BJ (cell line): ENCODE measurements around the gene RASGEF1C. TPM values are rescaled to one million over a fixed set of nuclear protein-coding genes. Genes with fewer than 3 reads are reported as not detected.

Experiments used
- CTCF ChIA-PET: fragments of 350-600 bp; formaldehyde crosslinking; extraction: SDS; loops from one replicate; lab custom pipeline; 2021; ENCODE audit warnings: antibody characterized with exemption, inconsistent platforms; lab: Yijun Ruan, JAX
- POLR2A ChIA-PET: fragments of 300-600 bp; sonication (Branson Sonifier 250); formaldehyde crosslinking; extraction: SDS; loops from one replicate; lab custom pipeline; 2021; ENCODE audit warnings: antibody characterized with exemption; lab: Charles Lee
- DNase-seq: peaks from one replicate; pipeline ENCODE4 v3.0.0-alpha.2; 2011; ENCODE audit warnings: low read depth
- H3K27me3 ChIP-seq: 2 replicates; pipeline ENCODE4 v1.6.0; 2011; ENCODE audit warnings: low read length; ENCODE audit not compliant: control insufficient read depth, insufficient read depth
- H3K36me3 ChIP-seq: 2 replicates; pipeline ENCODE4 v1.5.1; 2011; ENCODE audit warnings: low read length; ENCODE audit not compliant: control insufficient read depth, insufficient read depth
- H3K4me3 ChIP-seq: 2 replicates; pipeline ENCODE4 v1.5.1; 2011; ENCODE audit warnings: low read depth, mild to moderate bottlenecking, control low read depth, low read length
- polyA plus RNA-seq: library from polyadenylated mRNA; depleted of rRNA; stranded (reverse); fragments of >200 nt; gene quantifications from 2 replicates; pipeline ENCODE4 v1.2.3, GENCODE V29; 2011
- TF ChIP-seq, protein P1 (sequence below): IDR thresholded peaks from 2 replicates; pipeline ENCODE4 v1.5.1; 2011; ENCODE audit warnings: low read depth, mild to moderate bottlenecking, control low read depth, inconsistent platforms, low read length, moderate library complexity; ENCODE audit not compliant: insufficient read depth

The RASGEF1C gene
- polyA plus RNA-seq, 1 experiment, result not detected

DNA sequence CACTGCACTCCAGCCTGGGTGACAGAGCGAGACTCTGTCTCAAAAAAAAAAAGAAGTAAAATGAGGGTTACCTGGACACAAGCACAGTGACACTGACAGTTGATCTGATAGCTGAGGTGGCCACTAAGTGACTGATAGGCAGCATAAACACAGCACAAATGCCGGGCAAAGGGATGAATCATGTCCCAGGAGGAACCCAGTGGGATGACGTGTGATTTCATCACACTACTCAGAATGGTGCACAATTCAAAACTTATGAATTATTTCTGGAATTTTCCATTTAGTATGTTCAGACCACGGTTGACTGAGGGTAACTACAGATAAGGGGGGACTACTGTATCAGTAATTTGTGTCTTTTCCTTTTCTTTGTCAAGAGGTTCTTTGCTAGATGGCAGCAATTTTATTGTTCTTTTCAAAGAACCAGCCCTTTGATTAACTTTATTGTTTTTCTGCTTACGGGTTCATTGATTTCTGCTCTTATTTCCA is 103.1 kb downstream of the RASGEF1C start:
- DNase-seq, result no peak
- ChIA-PET POLR2A (no interaction called here), CTCF (no interaction called here)
- H3K27me3 ChIP-seq, result no peaks in the 10 kb centered on the region
- H3K4me3 ChIP-seq, result no peak overlapping the region
- H3K36me3 ChIP-seq, result no peaks in the 10 kb centered on the region
- TF ChIP-seq, protein P1, sequence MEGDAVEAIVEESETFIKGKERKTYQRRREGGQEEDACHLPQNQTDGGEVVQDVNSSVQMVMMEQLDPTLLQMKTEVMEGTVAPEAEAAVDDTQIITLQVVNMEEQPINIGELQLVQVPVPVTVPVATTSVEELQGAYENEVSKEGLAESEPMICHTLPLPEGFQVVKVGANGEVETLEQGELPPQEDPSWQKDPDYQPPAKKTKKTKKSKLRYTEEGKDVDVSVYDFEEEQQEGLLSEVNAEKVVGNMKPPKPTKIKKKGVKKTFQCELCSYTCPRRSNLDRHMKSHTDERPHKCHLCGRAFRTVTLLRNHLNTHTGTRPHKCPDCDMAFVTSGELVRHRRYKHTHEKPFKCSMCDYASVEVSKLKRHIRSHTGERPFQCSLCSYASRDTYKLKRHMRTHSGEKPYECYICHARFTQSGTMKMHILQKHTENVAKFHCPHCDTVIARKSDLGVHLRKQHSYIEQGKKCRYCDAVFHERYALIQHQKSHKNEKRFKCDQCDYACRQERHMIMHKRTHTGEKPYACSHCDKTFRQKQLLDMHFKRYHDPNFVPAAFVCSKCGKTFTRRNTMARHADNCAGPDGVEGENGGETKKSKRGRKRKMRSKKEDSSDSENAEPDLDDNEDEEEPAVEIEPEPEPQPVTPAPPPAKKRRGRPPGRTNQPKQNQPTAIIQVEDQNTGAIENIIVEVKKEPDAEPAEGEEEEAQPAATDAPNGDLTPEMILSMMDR, result no peak

DNA sequence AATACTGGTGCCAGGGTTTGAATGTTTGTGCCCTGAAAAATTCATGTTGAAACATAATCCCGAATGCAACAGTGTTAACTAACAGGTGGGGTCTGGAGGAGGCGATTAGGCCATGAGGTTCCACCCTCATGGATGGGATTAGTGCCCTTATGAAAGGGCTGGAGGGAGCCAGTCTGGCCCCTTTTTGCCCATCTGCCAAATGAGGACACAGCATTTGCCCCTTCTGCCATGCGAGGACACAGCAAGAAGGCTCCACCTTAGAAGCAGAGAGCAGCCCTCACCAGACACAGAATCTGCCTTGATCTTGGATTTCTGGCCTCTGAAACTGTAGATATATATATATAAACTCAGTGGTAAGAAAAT is 104.9 kb downstream of the RASGEF1C start:
- H3K36me3 ChIP-seq, result no peaks in the 10 kb centered on the region
- CTCF ChIA-PET, result no interaction called here
- no peak for DNase-seq
- H3K4me3 ChIP-seq, result no peak overlapping the region
- TF ChIP-seq, protein P1, result no peak
- no peaks in the 10 kb centered on the region for H3K27me3 ChIP-seq
- POLR2A ChIA-PET, result no interaction called here

DNA sequence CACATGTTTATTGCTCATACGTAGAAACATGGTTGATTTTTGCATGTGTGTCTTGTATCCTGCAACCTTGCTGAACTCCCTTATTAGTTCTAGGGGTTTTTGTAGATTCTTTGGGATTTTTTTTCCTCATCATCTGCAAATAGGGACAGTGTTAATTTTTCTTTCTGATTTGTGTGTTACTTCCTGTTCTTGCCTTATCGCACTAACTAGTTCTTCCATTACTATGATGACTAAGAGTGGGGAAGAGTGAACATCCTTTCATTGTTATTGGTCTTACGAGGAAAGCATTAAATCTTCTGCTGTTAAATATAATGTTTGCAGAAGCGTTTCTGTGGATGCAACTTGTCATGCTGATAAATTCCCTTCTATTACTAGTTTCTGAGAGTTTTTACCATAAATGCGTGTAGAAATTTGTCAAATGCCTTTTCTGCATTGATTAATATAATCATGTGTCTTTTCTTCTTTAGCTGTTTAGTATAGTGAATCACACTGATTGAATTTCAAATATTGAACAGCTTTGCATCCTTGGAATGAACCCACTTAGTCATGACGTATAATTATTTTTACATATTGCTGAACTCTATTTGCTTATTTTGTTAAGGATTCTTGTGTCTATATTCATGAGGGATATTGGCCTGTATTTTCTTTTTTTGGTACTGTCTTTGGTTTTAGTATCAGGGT is 105.4 kb downstream of the RASGEF1C start:
- no peaks in the 10 kb centered on the region for H3K36me3 ChIP-seq
- DNase-seq, result no peak
- ChIA-PET POLR2A (no interaction called here), CTCF (no interaction called here)
- TF ChIP-seq, protein P1, result no peak
- no peaks in the 10 kb centered on the region for H3K27me3 ChIP-seq
- no peak overlapping the region for H3K4me3 ChIP-seq

DNA sequence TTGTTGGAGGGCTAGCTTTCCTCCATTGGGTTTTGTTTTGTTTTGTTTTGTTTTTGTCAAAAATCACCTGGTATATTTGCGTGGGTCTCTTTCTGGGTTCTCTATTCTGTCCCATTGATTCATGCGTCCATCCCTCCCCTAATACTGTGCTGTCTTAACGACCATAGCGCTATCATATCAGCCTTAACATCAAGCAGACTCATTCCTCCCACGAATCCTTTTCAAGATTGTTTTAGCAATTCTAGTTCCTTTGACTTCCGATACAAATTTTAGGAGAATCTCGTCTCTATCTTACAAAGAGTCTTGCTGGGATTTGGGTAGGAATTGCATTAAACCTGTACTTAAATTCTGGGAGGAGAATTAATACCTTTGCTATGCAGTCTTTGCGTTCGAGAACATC is 106.4 kb downstream of the RASGEF1C start:
- ChIA-PET CTCF (no interaction called here), POLR2A (no interaction called here)
- TF ChIP-seq, protein P1, result no peak
- Histone ChIP-seq H3K27me3 (no peaks in the 10 kb centered on the region), H3K4me3 (no peak overlapping the region), H3K36me3 (no peaks in the 10 kb centered on the region)
- DNase-seq, result no peak

DNA sequence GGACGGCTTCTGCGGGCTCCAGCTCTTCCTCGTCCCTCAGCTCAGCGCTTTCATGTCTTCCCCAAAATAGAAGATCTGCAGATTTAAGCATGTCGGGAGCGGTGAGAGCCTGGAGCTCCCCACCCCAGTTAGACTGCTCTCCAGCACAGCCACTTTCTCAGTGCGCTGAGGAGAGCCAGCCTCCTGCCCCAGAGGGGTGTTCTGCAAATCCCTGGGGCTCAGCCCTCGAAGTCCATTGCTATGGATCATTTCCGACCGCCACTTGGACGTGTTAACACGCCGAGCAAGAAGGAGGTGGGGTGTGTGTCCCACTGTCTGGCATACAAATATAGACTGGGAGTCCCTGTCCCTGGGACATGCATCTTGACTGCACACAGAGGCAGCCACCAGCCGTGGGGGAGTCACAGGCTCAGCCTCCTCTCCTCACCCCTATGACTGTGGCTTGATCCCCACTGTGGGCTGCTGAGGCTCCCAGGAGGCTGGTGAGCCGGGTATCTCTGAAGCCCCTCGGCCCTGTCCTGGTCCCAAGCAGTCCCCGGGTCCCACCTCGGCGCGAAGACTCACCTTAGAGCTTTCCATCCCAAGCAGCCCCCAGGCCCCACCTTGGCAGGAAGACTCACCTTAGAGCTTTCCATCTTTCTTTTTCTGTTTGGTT is 107.4 kb downstream of the RASGEF1C start:
- POLR2A ChIA-PET, result no interaction called here
- no peaks in the 10 kb centered on the region for H3K27me3 ChIP-seq
- CTCF ChIA-PET, result no interaction called here
- no peak overlapping the region for H3K4me3 ChIP-seq
- DNase-seq, result no peak
- TF ChIP-seq, protein P1, result no peak
- H3K36me3 ChIP-seq, result no peaks in the 10 kb centered on the region
